Astrocyte of the hippocampus (primary cell): ENCODE results near the gene PARP14.

Experiments
- DNase-seq: peaks from one replicate; pipeline ENCODE4 v3.0.0; 2011; ENCODE audit warnings: low read depth, low spot score

Gene PARP14

GRCh38 chr3:122770521-122771202 lies 90.0 kb downstream of the PARP14 start:
- DNase-seq, result no peak

DNA sequence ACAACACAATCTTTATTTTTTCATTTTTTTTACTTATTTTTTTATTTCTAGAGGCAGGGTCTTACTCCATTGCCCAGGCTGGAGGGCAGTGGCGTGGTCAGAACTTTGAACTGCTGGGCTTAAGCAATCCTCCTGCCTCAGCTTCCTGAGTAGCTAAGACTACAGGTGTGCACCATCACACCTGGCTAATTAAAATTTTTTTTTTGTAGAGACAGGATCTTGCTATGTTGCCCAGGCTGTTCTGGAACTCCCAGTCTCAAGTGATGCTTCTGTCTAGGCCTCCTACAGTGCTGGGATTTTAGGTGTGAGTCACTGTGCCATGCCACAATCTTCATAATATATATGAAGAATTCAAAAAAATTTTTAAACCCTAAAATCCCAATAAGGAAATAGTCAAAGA lies 92.2 kb downstream of the PARP14 start:
- DNase-seq, result no peak

DNA sequence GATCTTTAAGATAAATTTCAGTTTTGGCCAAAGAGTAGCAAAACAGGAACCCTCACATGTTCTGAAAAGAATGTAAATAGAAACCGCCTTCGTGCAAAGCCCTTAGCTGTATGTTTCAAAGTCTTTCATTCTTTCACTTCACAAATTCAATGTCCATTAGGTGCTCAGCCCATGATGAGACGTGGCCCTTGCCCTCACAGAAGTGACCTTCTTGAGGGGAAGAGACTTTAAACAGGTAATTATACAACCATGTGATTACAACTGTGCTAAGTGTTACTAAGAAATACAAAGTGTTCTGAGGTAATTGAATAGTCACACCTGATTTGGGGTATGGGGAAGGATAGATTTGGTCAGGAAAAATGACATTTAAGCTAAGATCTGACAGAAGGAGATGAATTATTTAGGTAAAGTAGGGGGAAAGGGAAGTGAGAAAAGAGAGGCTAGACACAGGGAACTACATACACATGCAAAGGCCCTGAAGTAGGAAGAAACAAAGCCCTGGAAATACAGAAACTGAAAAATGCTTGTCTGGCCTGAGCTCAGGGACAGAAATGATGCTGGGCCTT lies 93.4 kb downstream of the PARP14 start:
- DNase-seq, result no peak

GRCh38 chr3:122774564-122774963 lies 93.9 kb downstream of the PARP14 start:
- no peak for DNase-seq

DNA sequence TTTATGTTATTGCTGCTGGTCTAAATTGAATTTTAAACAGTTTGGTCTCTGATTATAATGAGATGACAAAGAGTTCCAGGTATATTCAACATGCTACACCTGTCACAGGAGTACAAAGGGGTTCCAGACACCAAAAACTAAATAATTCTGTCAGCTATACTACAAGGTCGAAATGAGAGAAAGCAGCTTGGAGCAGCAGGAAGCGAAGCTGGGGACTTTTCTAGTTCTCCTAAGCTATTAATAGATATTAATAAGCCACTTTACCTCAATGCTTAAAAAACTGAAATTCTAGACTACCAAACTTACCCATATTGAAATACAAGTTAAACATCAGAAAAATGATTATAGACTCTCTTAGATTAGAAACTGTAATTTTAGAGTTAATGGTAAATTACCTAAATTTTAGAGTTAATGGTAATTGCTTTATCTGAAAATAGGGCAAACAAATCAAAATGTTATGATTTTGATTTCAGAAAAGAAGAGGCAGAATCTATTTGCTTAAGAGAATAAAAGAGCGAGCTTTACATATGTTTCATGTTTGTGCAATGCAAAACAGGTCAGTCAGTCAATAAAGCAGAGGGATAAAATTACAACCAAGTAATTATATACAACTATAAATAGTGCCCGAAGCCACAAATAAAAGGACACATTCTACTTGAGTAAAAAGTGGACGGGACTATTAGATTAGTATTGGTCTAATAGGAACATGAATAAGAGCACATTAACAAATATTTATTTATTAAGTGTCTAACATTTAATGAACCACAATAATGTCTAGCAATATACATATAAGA lies 96.2 kb downstream of the PARP14 start:
- DNase-seq, result no peak

DNA sequence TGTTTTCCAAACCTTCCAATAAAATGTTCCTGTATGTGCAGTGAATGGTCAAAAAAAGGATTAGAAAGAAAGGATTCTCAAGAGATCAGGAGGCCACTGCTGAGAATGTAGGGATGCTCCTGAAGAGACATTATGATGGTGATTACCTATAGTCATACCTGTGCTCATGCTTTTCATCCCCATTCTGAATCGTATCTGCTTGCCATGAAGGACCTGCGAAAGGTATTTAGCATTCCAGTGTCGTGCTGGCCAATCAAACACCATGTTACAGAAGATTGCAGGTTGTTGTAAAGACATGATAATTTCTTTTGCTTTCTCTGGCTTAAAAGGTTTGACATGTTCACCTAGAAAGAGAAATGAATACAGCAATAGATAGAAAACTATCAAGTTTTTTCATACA lies 96.9 kb downstream of the PARP14 start:
- DNase-seq, result no peak
